ENCODE measurements around the gene LCE3A. TPM values are rescaled to one million over a fixed set of nuclear protein-coding genes. Genes with fewer than 3 reads are reported as not detected.
"Not testable (repeated sequence)": the region's sequence is repeated elsewhere in the genome, so short reads cannot be mapped to it uniquely, and the experiment has no call there.

The LCE3A gene
- total RNA-seq, 4 donors from 2014 or later, result not detected

GRCh38 chr1:152599934-152600333, 23.0 kb downstream of the LCE3A start, which contains the start of gene LCE3C:
LCE3C (plus strand) TSS chr1:152600234; CDS start chr1:152600732, 498 bp downstream.
- H3K27me3 ChIP-seq, result no peaks in the 10 kb centered on the region
- no peaks in the 10 kb centered on the region for H3K36me3 ChIP-seq
- H3K4me3 ChIP-seq, result no peak within 1 kb of the TSS
- no peak for DNase-seq (ENCODE audit: low spot score in 2 of 2)
- H3K4me1 ChIP-seq, result no peaks in the 10 kb centered on the region
- H3K27ac ChIP-seq, result no peak within 1 kb of the TSS
- no CpG with 5 or more reads among the region's 4 CpGs for WGBS
- TF ChIP-seq CTCF (IDR thresholded peaks at IDR 0.05) (no peak), POLR2A (IDR thresholded peaks at IDR 0.05) (no peak), POLR2AphosphoS5 (IDR thresholded peaks at IDR 0.05) (no peak), EP300 (IDR thresholded peaks at IDR 0.05) (no peak)
- H3K9me3 ChIP-seq, result no peaks in the 10 kb centered on the region

GRCh38 chr1:152596986-152597385, 25.9 kb downstream of the LCE3A start:
- H3K4me3 ChIP-seq, result no peak overlapping the region
- no peaks in the 10 kb centered on the region for H3K36me3 ChIP-seq
- DNase-seq (ENCODE audit: low spot score in 2 of 2), result no peak
- no peaks in the 10 kb centered on the region for H3K4me1 ChIP-seq
- TF ChIP-seq CTCF (IDR thresholded peaks at IDR 0.05) (no peak), EP300 (IDR thresholded peaks at IDR 0.05) (no peak), POLR2AphosphoS5 (IDR thresholded peaks at IDR 0.05) (no peak), POLR2A (IDR thresholded peaks at IDR 0.05) (no peak)
- H3K9me3 ChIP-seq, result no peaks in the 10 kb centered on the region
- WGBS, result no CpG with 5 or more reads among the region's 2 CpGs
- H3K27me3 ChIP-seq, result no peaks in the 10 kb centered on the region
- H3K27ac ChIP-seq, result no peak overlapping the region

DNA sequence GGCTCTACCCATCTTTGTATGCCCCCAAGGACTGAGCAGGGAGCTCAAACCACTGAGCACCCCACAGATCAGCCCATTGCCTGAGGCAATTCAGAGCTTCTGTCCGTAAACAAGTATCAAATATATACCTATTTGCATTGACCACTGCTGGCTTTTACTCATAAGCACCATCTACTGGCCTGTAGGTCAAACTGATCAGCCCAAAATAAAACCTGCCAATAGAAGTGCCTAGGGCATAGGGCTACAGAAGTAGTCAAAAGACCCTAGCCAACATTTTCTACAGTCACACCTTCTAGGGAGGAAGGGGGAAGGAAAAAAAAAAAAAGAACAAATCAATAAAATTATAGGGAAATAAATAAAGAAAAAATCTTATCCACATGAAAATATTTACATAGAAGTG, 37.3 kb downstream of the LCE3A start:
- no peak for DNase-seq (ENCODE audit: low spot score in 2 of 2)
- Histone ChIP-seq H3K4me3 (no peak overlapping the region), H3K27me3 (no peaks in the 10 kb centered on the region), H3K36me3 (no peaks in the 10 kb centered on the region), H3K27ac (no peak overlapping the region), H3K9me3 (no peaks in the 10 kb centered on the region), H3K4me1 (no peaks in the 10 kb centered on the region)
- no peak for TF ChIP-seq POLR2A (IDR thresholded peaks at IDR 0.05)
- TF ChIP-seq CTCF (IDR thresholded peaks at IDR 0.05), result no peak
- WGBS, result no CpG with 5 or more reads among the region's 1 CpG

GRCh38 chr1:152582647-152583046, 40.3 kb downstream of the LCE3A start:
- no peak for TF ChIP-seq EP300 (IDR thresholded peaks at IDR 0.05)
- TF ChIP-seq CTCF (IDR thresholded peaks at IDR 0.05), result no peak
- no peak for TF ChIP-seq POLR2AphosphoS5 (IDR thresholded peaks at IDR 0.05)
- TF ChIP-seq POLR2A (IDR thresholded peaks at IDR 0.05), result no peak
- DNase-seq (ENCODE audit: low spot score in 2 of 2), result no peak
- H3K4me3 ChIP-seq, result no peak overlapping the region
- H3K27me3 ChIP-seq, result no peaks in the 10 kb centered on the region
- H3K27ac ChIP-seq, result no peak overlapping the region
- no peaks in the 10 kb centered on the region for H3K4me1 ChIP-seq
- no peaks in the 10 kb centered on the region for H3K9me3 ChIP-seq
- no peaks in the 10 kb centered on the region for H3K36me3 ChIP-seq
- 58% methylated on average over 1 of the region's 1 CpG for WGBS

GRCh38 chr1:152580433-152580832, 42.5 kb downstream of the LCE3A start, which contains the start of gene LCE3D:
LCE3D (minus strand) TSS chr1:152580516; CDS start chr1:152579936, 580 bp downstream.
- H3K4me3 ChIP-seq, result no peak within 1 kb of the TSS
- H3K4me1 ChIP-seq, result no peaks in the 10 kb centered on the region
- 63% methylated on average over 3 of the region's 4 CpGs for WGBS
- no peaks in the 10 kb centered on the region for H3K9me3 ChIP-seq
- H3K36me3 ChIP-seq, result no peaks in the 10 kb centered on the region
- DNase-seq (ENCODE audit: low spot score in 2 of 2), result no peak
- H3K27ac ChIP-seq, result no peak within 1 kb of the TSS
- no peak for TF ChIP-seq POLR2AphosphoS5 (IDR thresholded peaks at IDR 0.05)
- TF ChIP-seq CTCF (IDR thresholded peaks at IDR 0.05), result no peak
- TF ChIP-seq POLR2A (IDR thresholded peaks at IDR 0.05), result no peak
- no peak for TF ChIP-seq EP300 (IDR thresholded peaks at IDR 0.05)
- no peaks in the 10 kb centered on the region for H3K27me3 ChIP-seq

DNA sequence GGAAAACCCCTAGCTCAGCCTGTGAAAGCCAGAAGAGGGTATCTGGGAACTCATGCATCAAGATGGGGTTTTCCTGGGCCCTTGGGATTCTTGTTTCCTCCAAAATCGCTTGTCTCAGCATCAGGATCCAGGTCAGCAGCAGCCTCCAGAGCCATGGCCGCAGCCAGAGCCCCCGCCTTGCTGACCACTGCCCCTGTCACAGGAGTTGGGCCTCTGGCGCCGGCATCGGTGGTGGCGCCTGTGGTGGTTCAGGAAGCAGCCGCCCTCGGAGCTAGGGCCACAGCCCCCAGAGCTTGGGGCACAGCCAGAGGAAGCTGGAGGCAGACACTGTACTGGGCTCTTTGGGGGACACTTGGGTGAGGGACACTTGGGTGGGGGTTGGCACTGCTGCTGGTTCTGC, 43.4 kb downstream of the LCE3A start:
- DNase-seq (ENCODE audit: low spot score in 2 of 2); H3K36me3 ChIP-seq; H3K27me3 ChIP-seq; H3K9me3 ChIP-seq; H3K27ac ChIP-seq; H3K4me3 ChIP-seq; H3K4me1 ChIP-seq: not testable (repeated sequence)
- no CpG with 5 or more reads among the region's 9 CpGs for WGBS
